Esophagus squamous epithelium (tissue), 5 donors: Measurements from ENCODE around the gene CDK2. TPM values are rescaled to one million over a fixed set of nuclear protein-coding genes. Genes with fewer than 3 reads are reported as not detected.

Experiments
- DNase-seq: peaks from one replicate; lab custom pipeline; 2025; lab: John Stamatoyannopoulos, UW
- H3K27ac ChIP-seq, 4 donors: fragments of 200-600 bp; sonication (generic); one replicate each; pipeline ENCODE4 v1.5.1; 2016 to 2019; ENCODE audit warnings: mild to moderate bottlenecking in 1 of 4
- H3K27me3 ChIP-seq, 4 donors: fragments of 200-600 bp; sonication (generic); 1 replicate in 3 of 4; 2 replicates in 1 of 4; pipeline versions ENCODE4 v1.5.1 to v1.6.0; 2017 to 2021; ENCODE audit warnings: antibody characterized with exemption in 1 of 4
- H3K36me3 ChIP-seq, 3 donors: fragments of 200-600 bp; sonication (generic); one replicate each; pipeline ENCODE4 v1.5.1; 2016 to 2019
- H3K4me1 ChIP-seq, 3 donors: fragments of 200-600 bp; sonication (generic); one replicate each; pipeline ENCODE4 v1.5.1; 2017 to 2019
- H3K4me3 ChIP-seq, 4 donors: fragments of 200-600 bp; sonication (generic); 1 replicate in 3 of 4; 2 replicates in 1 of 4; pipeline ENCODE4 v1.5.1; 2016 to 2019; ENCODE audit warnings: mild to moderate bottlenecking in 2 of 4, moderate library complexity in 1 of 4
- H3K9me3 ChIP-seq, 3 donors: fragments of 200-600 bp; sonication (generic); one replicate each; pipeline ENCODE4 v1.5.1; 2016 to 2019
- CTCF ChIP-seq, 6 experiments: fragments of 450-650 bp in 4 of 6; fragments of 200-600 bp in 2 of 6; sonication (generic) in 2 of 6; IDR thresholded peaks; one replicate each; pipeline ENCODE4 v1.5.1; 2016 to 2019; ENCODE audit warnings: antibody characterized with exemption in 6 of 6, mild to moderate bottlenecking in 4 of 6, moderate library complexity in 4 of 6
- POLR2A ChIP-seq, 4 donors: fragments of 450-650 bp; IDR thresholded peaks; one replicate each; pipeline ENCODE4 v1.6.1; 2017; ENCODE audit warnings: antibody characterized with exemption in 4 of 4, mild to moderate bottlenecking in 4 of 4, moderate library complexity in 3 of 4
- WGBS, 2 donors: methylation state at CpG; one replicate each; pipeline ENCODE4 v1.1.5; 2018; 5-methylcytosine and 5-hydroxymethylcytosine counted together
- intact Hi-C: fragments of 100-400 bp; cut with DNase I; formaldehyde crosslinking; loops from one replicate; pipeline ENCODE4 v1.15.0; 2022
- total RNA-seq, 4 donors: library from RNA; depleted of rRNA; stranded (reverse); fragments of >200 nt; gene quantifications; one replicate each; pipeline ENCODE4 v1.1.0, GENCODE V29; 2016
- donor health status: DM: yes; HTN: yes; CAD: no.

The CDK2 gene
- total RNA-seq, 4 donors from 2014 or later, result 11.1 to 22.6 (median 17.0) TPM

GRCh38 chr12:56011509-56012090 is 45.0 kb downstream of the CDK2 start:
- intact Hi-C loops, result no loop called here
- TF ChIP-seq CTCF (IDR thresholded peaks at IDR 0.05), result no peak
- TF ChIP-seq POLR2A (IDR thresholded peaks at IDR 0.05), result no peak
- Histone ChIP-seq H3K27me3 (no peaks in the 10 kb centered on the region), H3K27ac (no peak overlapping the region), H3K4me3 (no peak overlapping the region), H3K36me3 (no peaks in the 10 kb centered on the region), H3K4me1 (peaks cover 0 to 43% (median 2%) of the 10 kb centered on the region in 3 donors), H3K9me3 (no peaks in the 10 kb centered on the region)
- WGBS, 2 donors, result 88% methylated on average over 2 of the region's 2 CpGs
- no peak for DNase-seq

GRCh38 chr12:56013482-56013881 is 46.9 kb downstream of the CDK2 start:
- no peaks in the 10 kb centered on the region for H3K27me3 ChIP-seq
- peaks cover 0 to 8% (median 0%) of the 10 kb centered on the region in 3 donors for H3K36me3 ChIP-seq
- DNase-seq, result no peak
- WGBS, 2 donors, result 72 to 81% methylated on average over 3 to 5 of the region's 5 CpGs
- H3K9me3 ChIP-seq, result no peaks in the 10 kb centered on the region
- intact Hi-C loops, result no loop called here
- TF ChIP-seq POLR2A (IDR thresholded peaks at IDR 0.05) (no peak), CTCF (IDR thresholded peaks at IDR 0.05) (no peak)
- peaks cover 0 to 29% (median 0%) of the 10 kb centered on the region in 3 donors for H3K4me1 ChIP-seq
- H3K27ac ChIP-seq, result peak overlapping the region in 1 of 4 donors; percentile 38
- H3K4me3 ChIP-seq, result no peak overlapping the region

- H3K4me3 ChIP-seq, result no peak overlapping the region
- 51 to 56% methylated on average over 2 of the region's 2 CpGs for WGBS, 2 donors
- no peak for TF ChIP-seq POLR2A (IDR thresholded peaks at IDR 0.05)
- no peak for DNase-seq
- H3K27ac ChIP-seq, result peak overlapping the region in 1 of 4 donors; percentile 38
- no peaks in the 10 kb centered on the region for H3K9me3 ChIP-seq
- no peaks in the 10 kb centered on the region for H3K27me3 ChIP-seq
- H3K4me1 ChIP-seq, result peaks cover 0 to 26% (median 0%) of the 10 kb centered on the region in 3 donors
- H3K36me3 ChIP-seq, result peaks cover 0 to 15% (median 0%) of the 10 kb centered on the region in 3 donors
- intact Hi-C loops, result no loop called here
Measured at GRCh38 chr12:56014205-56014604, 47.6 kb downstream of the CDK2 start.

- no peak for TF ChIP-seq CTCF (IDR thresholded peaks at IDR 0.05)
- no peak for TF ChIP-seq POLR2A (IDR thresholded peaks at IDR 0.05)
- intact Hi-C loops, result no loop called here
- H3K36me3 ChIP-seq, result peaks cover 0 to 19% (median 0%) of the 10 kb centered on the region in 3 donors
- H3K4me3 ChIP-seq, result no peak overlapping the region
- no peak for DNase-seq
- peaks cover 11 to 49% (median 11%) of the 10 kb centered on the region in 3 donors for H3K4me1 ChIP-seq
- no peak overlapping the region for H3K27ac ChIP-seq
- no peaks in the 10 kb centered on the region for H3K27me3 ChIP-seq
- WGBS, 2 donors, result 84 to 87% methylated on average over 4 of the region's 4 CpGs
- H3K9me3 ChIP-seq, result no peaks in the 10 kb centered on the region
Measured at GRCh38 chr12:56017181-56017580, 50.6 kb downstream of the CDK2 start.

- TF ChIP-seq CTCF (IDR thresholded peaks at IDR 0.05), result no peak
- TF ChIP-seq POLR2A (IDR thresholded peaks at IDR 0.05), result no peak
- H3K27me3 ChIP-seq, result no peaks in the 10 kb centered on the region
- H3K27ac ChIP-seq, result no peak overlapping the region
- no peaks in the 10 kb centered on the region for H3K9me3 ChIP-seq
- DNase-seq, result no peak
- H3K36me3 ChIP-seq, result peaks cover 0 to 19% (median 0%) of the 10 kb centered on the region in 3 donors
- WGBS, 2 donors, result 100% methylated on average over 1 of the region's 1 CpG
- intact Hi-C loops, result no loop called here
- no peak overlapping the region for H3K4me3 ChIP-seq
- peaks cover 12 to 48% (median 12%) of the 10 kb centered on the region in 3 donors for H3K4me1 ChIP-seq
Measured at GRCh38 chr12:56018356-56018755, 51.7 kb downstream of the CDK2 start.
